DOHH2 (cell line): ENCODE data around the gene PORCN.

ENCODE experiments used
- EZH2phosphoT487 ChIP-seq: fragments of 200-600 bp; sonication (generic); IDR thresholded peaks from 2 replicates; pipeline ENCODE4 v1.6.1; 2017; ENCODE audit warnings: borderline replicate concordance, mild to moderate bottlenecking, antibody characterized with exemption, low read length, moderate library complexity, mixed read lengths
- TF ChIP-seq, protein P1 (sequence below): fragments of 200-600 bp; sonication (generic); IDR thresholded peaks from one replicate; pipeline ENCODE4 v1.5.1; 2014; ENCODE audit warnings: antibody characterized with exemption, mild to moderate bottlenecking, low read depth, low read length; ENCODE audit not compliant: poor library complexity, severe bottlenecking

GRCh38 chrX:48472225-48472624 lies 36.6 kb upstream of the PORCN start:
- TF ChIP-seq, protein P1, sequence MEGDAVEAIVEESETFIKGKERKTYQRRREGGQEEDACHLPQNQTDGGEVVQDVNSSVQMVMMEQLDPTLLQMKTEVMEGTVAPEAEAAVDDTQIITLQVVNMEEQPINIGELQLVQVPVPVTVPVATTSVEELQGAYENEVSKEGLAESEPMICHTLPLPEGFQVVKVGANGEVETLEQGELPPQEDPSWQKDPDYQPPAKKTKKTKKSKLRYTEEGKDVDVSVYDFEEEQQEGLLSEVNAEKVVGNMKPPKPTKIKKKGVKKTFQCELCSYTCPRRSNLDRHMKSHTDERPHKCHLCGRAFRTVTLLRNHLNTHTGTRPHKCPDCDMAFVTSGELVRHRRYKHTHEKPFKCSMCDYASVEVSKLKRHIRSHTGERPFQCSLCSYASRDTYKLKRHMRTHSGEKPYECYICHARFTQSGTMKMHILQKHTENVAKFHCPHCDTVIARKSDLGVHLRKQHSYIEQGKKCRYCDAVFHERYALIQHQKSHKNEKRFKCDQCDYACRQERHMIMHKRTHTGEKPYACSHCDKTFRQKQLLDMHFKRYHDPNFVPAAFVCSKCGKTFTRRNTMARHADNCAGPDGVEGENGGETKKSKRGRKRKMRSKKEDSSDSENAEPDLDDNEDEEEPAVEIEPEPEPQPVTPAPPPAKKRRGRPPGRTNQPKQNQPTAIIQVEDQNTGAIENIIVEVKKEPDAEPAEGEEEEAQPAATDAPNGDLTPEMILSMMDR: no peak
- no peak for TF ChIP-seq EZH2phosphoT487
